IMR-90 (cell line): ENCODE data around the gene RBFOX1. TPM values are rescaled to one million over a fixed set of nuclear protein-coding genes. Genes with fewer than 3 reads are reported as not detected.

Experiments used
- ATAC-seq: fragments of 200-7000 bp; cut with Tn5 transposase; 2 replicates; pipeline ENCODE4 v1.9.1; 2020; ENCODE audit warnings: low read depth, mild to moderate bottlenecking, moderate library complexity
- BruUV-seq: library from RNA; stranded (reverse); fragments of 400-500 nt; replicated peaks from 2 replicates; lab custom pipeline; 2021; lab: Mats Ljungman, UMichigan
- CTCF ChIA-PET: fragments of 300-600 bp; formaldehyde crosslinking; extraction: SDS; loops from one replicate; lab custom pipeline; 2021; ENCODE audit warnings: antibody characterized with exemption; lab: Yijun Ruan, JAX
- POLR2A ChIA-PET: fragments of 300-600 bp; sonication (Branson Sonifier 250); formaldehyde crosslinking; loops from one replicate; lab custom pipeline; 2022; ENCODE audit warnings: antibody characterized with exemption; ENCODE audit not compliant: unreplicated experiment; lab: Charles Lee
- DNase-seq: peaks from one replicate; pipeline ENCODE4 v3.0.0; 2013
- H2AFZ ChIP-seq: replicated peaks from 2 replicates; pipeline ENCODE3; 2013; ENCODE audit warnings: low read length, mild to moderate bottlenecking; ENCODE audit not compliant: poor library complexity
- H2AK5ac ChIP-seq: 2 replicates; pipeline ENCODE4 v1.6.1; 2013; ENCODE audit warnings: low read depth, low read length, inconsistent platforms
- H2AK9ac ChIP-seq: replicated peaks from 2 replicates; pipeline ENCODE3; 2013; ENCODE audit warnings: mild to moderate bottlenecking, low read depth, low read length, moderate library complexity; ENCODE audit not compliant: poor library complexity
- H2BK120ac ChIP-seq: 2 replicates; pipeline ENCODE4 v1.6.1; 2013; ENCODE audit warnings: low read depth, low read length, inconsistent platforms
- H2BK15ac ChIP-seq: 3 replicates; pipeline ENCODE4 v1.6.1; 2013; ENCODE audit warnings: low read depth, low read length, inconsistent platforms
- H2BK20ac ChIP-seq: 2 replicates; pipeline ENCODE4 v1.6.1; 2013; ENCODE audit warnings: low read depth, mild to moderate bottlenecking, inconsistent platforms, low read length, moderate library complexity
- H2BK5ac ChIP-seq: 2 replicates; pipeline ENCODE4 v1.6.1; 2013; ENCODE audit warnings: mild to moderate bottlenecking, low read depth, low read length, inconsistent platforms; ENCODE audit not compliant: poor library complexity, severe bottlenecking
- H3K14ac ChIP-seq: replicated peaks from 2 replicates; pipeline ENCODE4 v1.6.1; 2013; ENCODE audit warnings: low read depth, low read length, inconsistent platforms
- H3K18ac ChIP-seq: 2 replicates; pipeline ENCODE4 v1.6.1; 2013; ENCODE audit warnings: low read depth, low read length, control low read depth
- H3K23ac ChIP-seq: 2 replicates; pipeline ENCODE4 v1.6.1; 2013; ENCODE audit warnings: low read depth, low read length, inconsistent platforms
- H3K27ac ChIP-seq: 2 replicates; pipeline ENCODE4 v1.5.1; 2013; ENCODE audit warnings: mild to moderate bottlenecking, control low read depth, low read length; ENCODE audit not compliant: insufficient read depth
- H3K27me3 ChIP-seq: 2 replicates; pipeline ENCODE4 v1.6.1; 2013; ENCODE audit warnings: low read length; ENCODE audit not compliant: control insufficient read depth, insufficient read depth
- H3K36me3 ChIP-seq: 2 replicates; pipeline ENCODE4 v1.6.1; 2013; ENCODE audit warnings: low read length, mixed read lengths; ENCODE audit not compliant: control insufficient read depth, insufficient read depth
- H3K4ac ChIP-seq: 2 replicates; pipeline ENCODE4 v1.6.1; 2013; ENCODE audit warnings: low read depth, low read length, inconsistent platforms
- H3K4me1 ChIP-seq: 2 replicates; pipeline ENCODE4 v1.6.1; 2013; ENCODE audit warnings: low read length, mixed read lengths; ENCODE audit not compliant: control insufficient read depth, insufficient read depth
- H3K4me2 ChIP-seq: 2 replicates; pipeline ENCODE4 v1.6.1; 2013; ENCODE audit warnings: low read depth, mild to moderate bottlenecking, control low read depth, low read length, moderate library complexity
- H3K4me3 ChIP-seq: 2 replicates; pipeline ENCODE4 v1.5.1; 2013; ENCODE audit warnings: low read depth, mild to moderate bottlenecking, control low read depth, low read length, moderate library complexity; ENCODE audit not compliant: insufficient read depth
- H3K56ac ChIP-seq: 2 replicates; pipeline ENCODE4 v1.6.1; 2013; ENCODE audit warnings: low read length, inconsistent platforms; ENCODE audit not compliant: insufficient read depth; ENCODE audit errors: extremely low read depth
- H3K79me1 ChIP-seq, 2 experiments: 2 replicates each; pipeline ENCODE4 v1.6.1; 2013; ENCODE audit warnings: low read length in 2 of 2, inconsistent platforms in 1 of 2, low read depth in 1 of 2
- H3K9ac ChIP-seq: 2 replicates; pipeline ENCODE4 v1.6.1; 2013; ENCODE audit warnings: low read depth, low read length, control low read depth
- H3K9me1 ChIP-seq: 2 replicates; pipeline ENCODE4 v1.6.1; 2013; ENCODE audit warnings: low read length, inconsistent platforms; ENCODE audit not compliant: insufficient read depth
- H3K9me3 ChIP-seq: 2 replicates; pipeline ENCODE4 v1.6.1; 2013; ENCODE audit warnings: low read length; ENCODE audit not compliant: control insufficient read depth, insufficient read depth
- H4K20me1 ChIP-seq: 2 replicates; pipeline ENCODE4 v1.6.1; 2013; ENCODE audit warnings: low read length, inconsistent platforms; ENCODE audit not compliant: insufficient read depth
- H4K5ac ChIP-seq: 2 replicates; pipeline ENCODE4 v1.6.1; 2013; ENCODE audit warnings: mild to moderate bottlenecking, low read depth, low read length, control low read depth
- H4K8ac ChIP-seq, 2 experiments: 2 replicates each; pipeline ENCODE4 v1.6.1; 2013; ENCODE audit warnings: low read depth in 2 of 2, low read length in 2 of 2, control low read depth in 1 of 2, inconsistent platforms in 1 of 2
- H4K91ac ChIP-seq: 2 replicates; pipeline ENCODE4 v1.6.1; 2013; ENCODE audit warnings: low read depth, low read length, inconsistent platforms; ENCODE audit not compliant: insufficient read depth
- POLR2A ChIP-seq: IDR thresholded peaks from 2 replicates; pipeline ENCODE4 v1.6.1; 2012; ENCODE audit warnings: mild to moderate bottlenecking, low read depth, low read length
- WGBS, 2 experiments: methylation state at CpG; one replicate each; pipeline versions ENCODE4 v1.1.5 to v1.1.7; 2013; ENCODE audit warnings: missing lambda C conversion rate in 2 of 2; ENCODE audit not compliant: insufficient read length in 1 of 2; ENCODE audit errors: extremely low coverage in 2 of 2; 5-methylcytosine and 5-hydroxymethylcytosine counted together
- dilution Hi-C: fragments of 300-500 bp; cut with HindIII; formaldehyde crosslinking; loops from one replicate; pipeline ENCODE4 v1.14.3; 2018; ENCODE audit warnings: low sequenced_read_pairs; ENCODE audit not compliant: unreplicated experiment
- in situ Hi-C: fragments of 300-500 bp; cut with MboI; formaldehyde crosslinking; loops from 3 replicates; pipeline ENCODE4 v1.14.3; 2019; ENCODE audit warnings: low sequenced_read_pairs, inconsistent platforms, mixed read lengths
- intact Hi-C: fragments of 100-400 bp; cut with micrococcal nuclease; formaldehyde crosslinking; loops from 2 replicates; pipeline ENCODE4 v1.10.0; 2022
- polyA plus RNA-seq, 3 experiments: library from polyadenylated mRNA; depleted of rRNA; stranded (reverse); fragments of >200 nt; gene quantifications; 2 replicates each; pipeline ENCODE4 v1.2.3, GENCODE V29; 2012; ENCODE audit warnings: low replicate concordance in 1 of 3
- total RNA-seq: library from RNA; depleted of rRNA; stranded (reverse); fragments of >200 nt; gene quantifications from 2 replicates; pipeline ENCODE4 v1.2.3, GENCODE V29; 2012
- TF ChIP-seq, protein P1 (sequence below): conservative IDR thresholded peaks from 2 replicates; pipeline ENCODE4 v1.5.1; 2012; ENCODE audit warnings: mild to moderate bottlenecking, low read depth, low read length, improper control_type of control experiment

Gene RBFOX1
- total and polyA plus RNA-seq, 2 of the 4 experiments (the other 2 are of a cell fraction) = not detected

DNA sequence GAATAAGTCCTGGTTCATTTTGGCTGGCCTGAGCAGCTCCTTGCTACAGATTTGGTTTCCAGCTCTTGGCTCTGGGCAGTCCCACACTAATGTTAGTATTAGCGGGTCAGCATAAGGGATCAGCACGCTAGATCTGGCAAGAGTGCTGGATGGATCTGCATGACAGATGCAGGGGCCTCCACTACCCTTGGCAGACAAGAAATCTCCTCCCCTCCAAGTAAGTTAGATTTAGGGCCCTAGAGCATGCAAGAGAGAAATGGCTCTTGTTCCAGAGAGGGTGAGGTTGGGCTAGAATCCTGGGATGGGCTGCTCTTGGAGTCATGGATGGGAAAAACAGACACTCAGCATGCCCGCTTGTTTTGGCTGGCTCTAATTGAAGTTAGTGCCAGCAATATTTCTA, 414.3 kb downstream of the RBFOX1 start:
- Histone ChIP-seq H3K23ac (no peak overlapping the region), H2AFZ (no peak overlapping the region), H3K56ac (no peak overlapping the region), H2AK9ac (no peak overlapping the region), H4K5ac (no peak overlapping the region), H3K27me3 (no peaks in the 10 kb centered on the region), H2BK20ac (no peak overlapping the region), H2BK15ac (no peak overlapping the region), H3K14ac (no peak overlapping the region), H3K36me3 (no peaks in the 10 kb centered on the region), H3K18ac (no peak overlapping the region), H3K9me1 (no peaks in the 10 kb centered on the region), H2AK5ac (no peak overlapping the region), H3K4ac (no peak overlapping the region), H3K4me1 (no peaks in the 10 kb centered on the region), H2BK120ac (no peak overlapping the region), H3K9me3 (peaks cover 8% of the 10 kb centered on the region), H2BK5ac (no peak overlapping the region), H3K4me2 (no peak overlapping the region), H4K91ac (no peak overlapping the region), H4K20me1 (no peaks in the 10 kb centered on the region), H3K27ac (no peak overlapping the region), H3K4me3 (no peak overlapping the region), H3K9ac (no peak overlapping the region), H4K8ac (no peak overlapping the region), H3K79me1 (no peaks in the 10 kb centered on the region)
- BruUV-seq = no TSS peak
- DNase-seq (no peak), ATAC-seq (no peak)
- dilution Hi-C loops (no loop called here), in situ Hi-C loops (no loop called here), intact Hi-C loops (no loop called here)
- no peak for TF ChIP-seq POLR2A
- TF ChIP-seq, protein P1, sequence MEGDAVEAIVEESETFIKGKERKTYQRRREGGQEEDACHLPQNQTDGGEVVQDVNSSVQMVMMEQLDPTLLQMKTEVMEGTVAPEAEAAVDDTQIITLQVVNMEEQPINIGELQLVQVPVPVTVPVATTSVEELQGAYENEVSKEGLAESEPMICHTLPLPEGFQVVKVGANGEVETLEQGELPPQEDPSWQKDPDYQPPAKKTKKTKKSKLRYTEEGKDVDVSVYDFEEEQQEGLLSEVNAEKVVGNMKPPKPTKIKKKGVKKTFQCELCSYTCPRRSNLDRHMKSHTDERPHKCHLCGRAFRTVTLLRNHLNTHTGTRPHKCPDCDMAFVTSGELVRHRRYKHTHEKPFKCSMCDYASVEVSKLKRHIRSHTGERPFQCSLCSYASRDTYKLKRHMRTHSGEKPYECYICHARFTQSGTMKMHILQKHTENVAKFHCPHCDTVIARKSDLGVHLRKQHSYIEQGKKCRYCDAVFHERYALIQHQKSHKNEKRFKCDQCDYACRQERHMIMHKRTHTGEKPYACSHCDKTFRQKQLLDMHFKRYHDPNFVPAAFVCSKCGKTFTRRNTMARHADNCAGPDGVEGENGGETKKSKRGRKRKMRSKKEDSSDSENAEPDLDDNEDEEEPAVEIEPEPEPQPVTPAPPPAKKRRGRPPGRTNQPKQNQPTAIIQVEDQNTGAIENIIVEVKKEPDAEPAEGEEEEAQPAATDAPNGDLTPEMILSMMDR = no peak
- ChIA-PET POLR2A (no interaction called here), CTCF (no interaction called here)
- no CpG with 5 or more reads among the region's 3 CpGs for WGBS, 2 experiments
